ENCODE results near the gene SLFN5.
"Not testable (repeated sequence)": the region's sequence is repeated elsewhere in the genome, so short reads cannot be mapped to it uniquely, and the experiment has no call there.

SLFN5 gene

DNA sequence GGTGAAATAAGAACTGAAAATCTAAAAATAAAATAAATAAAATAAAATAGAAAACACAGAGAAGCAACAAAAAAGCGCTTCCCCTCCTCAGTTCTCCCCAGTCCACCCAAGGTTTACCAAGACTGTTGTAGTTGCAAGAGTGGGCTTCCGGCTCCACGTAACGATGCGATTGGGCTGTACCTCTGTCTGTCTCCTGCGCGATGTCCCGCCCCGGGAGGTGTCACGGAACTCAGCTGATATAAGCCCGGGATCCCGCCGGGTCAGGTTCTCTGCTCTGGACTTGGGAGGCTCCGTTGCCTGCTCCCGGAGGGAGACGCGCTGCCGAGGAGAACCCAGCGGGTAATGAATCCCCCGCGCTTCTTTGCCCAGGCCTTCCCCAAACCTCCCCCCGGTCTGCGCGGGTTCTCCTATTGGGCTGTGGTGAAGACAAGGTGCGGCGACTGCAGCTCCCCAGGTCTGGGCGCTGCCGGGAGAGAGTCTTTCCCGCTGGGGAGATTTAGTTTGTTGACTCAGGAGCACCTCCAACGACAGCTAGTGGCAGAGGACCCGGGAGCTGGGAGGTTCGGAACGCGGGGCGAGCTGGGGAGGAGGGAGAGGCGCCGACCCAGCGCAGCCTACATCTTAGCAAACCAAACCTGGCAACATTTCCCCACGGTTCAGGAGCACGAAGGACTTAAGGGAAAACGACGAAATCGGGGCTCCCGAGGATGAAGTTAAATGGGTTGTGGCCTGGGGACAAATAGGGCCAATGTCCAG is at the start of gene SLFN5:
TSS of gene SLFN5 (plus strand) at position 268 of the 756 bp plus-strand sequence. CDS start 15,619 bp downstream, outside the sequence.
- peak; percentile 68 for DNase-seq (ENCODE audit: low read depth, low spot score)

DNA sequence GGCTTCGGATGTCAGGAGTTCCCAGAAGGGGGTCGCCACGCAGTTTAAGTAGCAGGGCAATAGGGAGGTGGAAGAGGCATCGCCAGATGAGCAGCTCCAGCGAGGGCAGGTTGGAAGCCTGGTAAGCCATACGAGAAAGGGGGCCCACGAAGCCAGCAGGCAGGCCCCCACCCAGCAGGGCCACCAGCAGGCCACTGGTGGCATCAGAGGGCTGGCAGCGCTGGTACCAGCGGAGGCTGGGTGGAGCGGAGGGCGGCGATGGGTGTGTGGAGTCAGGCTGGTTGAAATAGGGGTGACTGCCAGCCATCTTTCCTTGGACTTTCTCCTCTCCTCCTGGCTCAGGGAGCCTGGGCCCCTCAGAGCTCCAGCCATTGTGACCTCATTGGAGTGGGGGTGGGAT is 48.9 kb upstream of the SLFN5 start, which contains the start of gene SLC35G3:
TSS of gene SLC35G3 (minus strand) at position 393 of the 400 bp plus-strand sequence. CDS start at position 307, 86 bp downstream.
- not testable (repeated sequence) for DNase-seq (ENCODE audit: low read depth, low spot score)

DNA sequence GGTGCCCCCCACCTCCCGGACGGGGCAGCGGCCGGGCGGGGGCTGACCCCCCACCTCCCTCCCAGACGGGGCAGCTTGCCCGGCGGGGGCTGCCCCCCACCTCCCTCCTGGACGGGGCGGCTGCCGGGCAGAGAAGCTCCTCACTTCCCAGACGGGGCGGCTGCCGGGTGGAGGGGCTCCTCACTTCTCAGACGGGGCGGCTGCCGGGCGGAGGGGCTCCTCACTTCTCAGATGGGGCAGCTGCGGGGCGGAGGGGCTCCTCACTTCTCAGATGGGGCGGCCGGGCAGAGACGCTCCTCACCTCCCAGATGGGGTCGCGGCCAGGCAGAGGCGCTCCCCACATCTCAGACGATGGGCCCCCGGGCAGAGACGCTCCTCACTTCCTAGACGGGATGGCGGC is 47.8 kb upstream of the SLFN5 start:
- not testable (repeated sequence) for DNase-seq (ENCODE audit: low read depth, low spot score)

DNA sequence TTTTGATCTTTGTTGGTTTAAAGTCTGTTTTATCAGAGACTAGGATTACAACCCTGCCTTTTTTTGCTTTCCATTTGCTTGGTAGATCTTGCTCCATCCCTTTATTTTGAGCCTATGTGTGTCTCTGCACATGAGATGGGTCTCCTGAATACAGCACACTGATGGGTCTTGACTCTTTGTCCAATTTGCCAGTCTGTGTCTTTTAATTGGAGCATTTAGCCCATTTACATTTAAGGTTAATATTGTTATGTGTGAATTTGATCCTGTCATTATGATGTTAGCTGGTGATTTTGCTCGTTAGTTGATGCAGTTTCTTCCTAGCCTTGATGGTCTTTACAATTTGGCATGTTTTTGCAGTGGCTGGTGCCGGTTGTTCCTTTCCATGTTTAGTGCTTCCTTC is 40.3 kb upstream of the SLFN5 start:
- DNase-seq (ENCODE audit: low read depth, low spot score) = not testable (repeated sequence)

DNA sequence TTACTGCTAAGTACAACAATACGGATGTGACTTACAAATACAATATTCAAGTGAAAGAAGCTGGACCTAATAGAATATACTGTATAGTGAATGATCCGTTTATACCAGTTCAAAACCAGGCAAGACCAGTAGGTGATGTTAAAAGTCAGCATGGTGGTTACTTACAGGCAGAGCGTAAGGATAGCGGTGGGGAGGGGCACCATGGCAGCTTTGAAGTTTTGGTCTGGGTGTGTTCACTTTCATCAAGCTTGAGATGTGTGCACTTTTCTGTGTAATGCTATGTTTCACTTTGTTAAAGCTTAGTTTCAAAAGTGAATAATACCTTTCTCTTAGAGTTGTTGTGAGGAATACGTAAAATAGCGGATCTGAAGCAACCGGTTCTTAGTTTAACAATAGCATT is 32.1 kb upstream of the SLFN5 start:
- DNase-seq (ENCODE audit: low read depth, low spot score) = no peak

DNA sequence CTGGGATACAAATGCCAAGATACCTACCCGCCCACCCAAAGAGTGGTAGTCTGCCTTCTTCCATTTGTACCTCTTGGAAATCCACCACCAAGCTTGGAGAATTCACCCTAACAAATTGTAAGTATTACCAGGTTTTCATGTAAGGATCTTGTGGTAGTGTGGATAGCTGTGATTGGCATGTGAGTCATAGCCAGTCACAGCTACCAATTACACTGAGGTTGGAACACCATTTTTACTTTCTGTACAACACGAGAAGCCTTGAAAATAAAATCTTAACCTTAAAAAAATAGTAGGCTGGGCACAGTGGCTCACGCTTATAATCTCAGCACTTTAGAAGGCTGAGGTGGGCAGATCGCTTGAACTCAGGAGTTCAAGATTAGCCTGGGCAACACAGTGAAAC is 30.2 kb upstream of the SLFN5 start:
- no peak for DNase-seq (ENCODE audit: low read depth, low spot score)

DNA sequence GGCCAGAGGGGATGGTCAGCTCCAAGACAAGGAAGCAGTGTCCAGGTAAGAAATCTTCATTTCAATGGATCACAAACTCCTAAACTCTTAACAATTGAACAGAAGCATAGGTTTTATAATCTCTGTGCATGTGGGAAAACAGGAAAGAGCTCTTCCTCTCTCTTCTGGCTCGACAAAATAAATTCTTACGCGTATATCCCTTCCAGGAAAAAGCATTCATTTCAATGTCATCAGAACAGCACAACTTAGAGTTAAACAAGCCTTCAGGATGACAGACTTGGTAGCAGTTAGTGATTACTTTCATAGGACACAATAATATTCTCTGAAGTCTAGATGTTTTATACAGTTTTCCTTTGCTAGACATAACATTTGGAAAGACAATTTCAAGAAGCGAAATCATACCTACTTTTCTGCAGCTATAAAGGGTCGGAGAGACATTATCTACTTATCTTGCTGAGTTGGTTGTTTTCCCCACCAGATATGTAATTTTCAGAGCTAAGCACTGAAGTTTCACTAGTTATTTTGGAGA is 29.4 kb upstream of the SLFN5 start:
- DNase-seq (ENCODE audit: low read depth, low spot score) = no peak

DNA sequence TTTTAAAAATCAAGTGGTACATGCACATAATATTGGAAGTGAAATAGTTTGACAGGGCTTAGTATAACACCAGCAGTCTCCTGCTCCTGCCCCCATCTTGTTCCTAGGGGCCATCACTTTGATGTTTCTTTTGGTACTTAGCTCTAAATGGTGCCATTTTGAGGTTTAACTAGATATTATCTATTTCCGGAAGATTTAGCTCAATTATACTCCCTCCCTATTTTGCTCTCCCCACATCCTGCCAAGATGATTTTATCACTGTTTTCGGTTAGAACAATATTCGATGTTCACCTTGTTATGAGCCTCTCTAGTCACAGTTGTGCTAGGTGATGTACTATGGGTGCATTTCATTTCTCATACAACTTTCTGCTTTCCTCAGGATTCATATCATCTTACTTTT is 28.7 kb upstream of the SLFN5 start:
- DNase-seq (ENCODE audit: low read depth, low spot score) = no peak

DNA sequence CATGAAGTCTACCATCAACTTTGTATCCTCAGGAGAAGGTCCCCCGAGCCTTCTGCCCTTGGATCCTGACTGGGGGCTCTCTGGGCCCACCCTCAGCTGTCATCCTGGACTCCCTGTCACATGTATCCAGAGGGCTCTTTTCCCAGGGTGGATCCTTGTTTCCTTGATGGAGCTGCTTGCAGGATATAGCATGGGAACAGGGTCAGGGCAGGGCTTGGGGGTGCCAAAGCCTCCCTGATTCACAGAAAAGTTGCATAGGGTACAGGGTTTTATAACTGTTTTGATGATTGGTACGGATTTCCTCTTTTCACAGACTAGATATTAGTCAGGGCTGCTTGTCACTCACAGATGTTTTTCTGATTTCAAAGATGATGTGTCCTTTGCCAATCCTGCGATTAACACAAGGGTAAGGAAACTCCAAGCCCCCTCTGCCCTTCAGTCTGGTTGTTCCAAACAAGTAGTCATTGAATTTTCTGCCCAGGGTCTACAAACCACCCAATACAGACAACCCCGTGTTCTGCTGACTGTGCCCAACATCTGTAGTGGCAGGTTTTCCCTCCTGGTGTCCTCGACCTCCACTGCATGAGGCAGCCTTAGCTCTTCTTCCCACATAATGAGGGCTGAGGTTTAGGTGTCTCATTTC is 28.1 kb upstream of the SLFN5 start:
- DNase-seq (ENCODE audit: low read depth, low spot score) = no peak

DNA sequence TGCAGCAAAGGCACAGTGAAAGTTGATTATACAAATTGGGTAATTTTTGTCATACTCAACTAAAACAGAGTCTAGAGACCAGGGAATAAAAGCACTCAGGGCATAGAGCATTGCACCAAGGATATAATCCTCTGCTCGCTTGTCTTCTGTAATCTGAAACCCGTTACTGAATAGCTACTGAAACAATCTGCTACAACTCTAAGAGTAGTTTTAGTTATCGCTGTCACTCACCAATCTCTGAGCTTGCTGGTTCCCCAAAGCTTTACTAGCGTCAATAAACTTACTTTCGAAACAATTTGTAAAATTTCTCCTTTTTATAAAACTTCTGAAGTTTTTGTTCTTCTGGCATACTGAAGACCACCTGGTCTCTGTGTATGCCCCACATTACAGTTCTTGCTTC is 25.8 kb upstream of the SLFN5 start:
- no peak for DNase-seq (ENCODE audit: low read depth, low spot score)

DNA sequence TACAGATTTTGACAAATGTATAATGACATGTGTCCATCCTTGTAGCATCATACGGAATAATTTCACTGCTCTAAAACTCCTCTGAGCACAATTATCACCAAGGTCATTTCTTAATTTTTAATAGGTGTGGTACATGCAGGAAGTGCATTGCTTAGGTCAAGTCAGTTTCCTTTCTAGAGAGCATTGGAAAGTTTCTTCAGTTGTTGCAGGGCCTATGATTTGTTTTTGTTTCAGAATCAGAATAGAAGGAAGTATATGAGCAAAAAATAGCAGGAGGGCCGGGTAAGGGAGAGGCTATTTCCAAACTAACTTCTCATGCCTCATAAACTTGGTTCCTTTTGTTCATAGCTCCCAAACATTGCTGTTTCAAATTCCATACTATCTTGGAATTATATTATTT is 24.0 kb upstream of the SLFN5 start:
- DNase-seq (ENCODE audit: low read depth, low spot score) = no peak

DNA sequence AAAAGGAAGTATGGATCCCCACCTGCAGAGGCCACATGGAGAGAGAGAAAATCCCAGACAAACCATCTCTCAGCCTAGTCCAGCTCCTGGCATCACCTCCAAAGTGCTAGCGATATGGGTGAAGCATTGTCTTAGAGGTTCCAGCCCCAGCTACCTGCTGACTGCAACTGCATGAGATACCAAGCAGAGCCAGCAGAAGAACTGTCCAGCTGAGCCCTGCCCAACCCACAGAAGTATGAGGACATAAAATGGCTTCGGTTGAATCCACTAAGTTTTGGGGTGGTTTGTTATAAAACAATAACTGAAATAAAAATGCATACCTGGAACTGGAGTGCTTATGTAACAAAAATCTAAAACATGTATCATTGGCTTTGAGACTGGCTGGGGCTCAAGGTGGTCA is 20.4 kb upstream of the SLFN5 start:
- no peak for DNase-seq (ENCODE audit: low read depth, low spot score)

DNA sequence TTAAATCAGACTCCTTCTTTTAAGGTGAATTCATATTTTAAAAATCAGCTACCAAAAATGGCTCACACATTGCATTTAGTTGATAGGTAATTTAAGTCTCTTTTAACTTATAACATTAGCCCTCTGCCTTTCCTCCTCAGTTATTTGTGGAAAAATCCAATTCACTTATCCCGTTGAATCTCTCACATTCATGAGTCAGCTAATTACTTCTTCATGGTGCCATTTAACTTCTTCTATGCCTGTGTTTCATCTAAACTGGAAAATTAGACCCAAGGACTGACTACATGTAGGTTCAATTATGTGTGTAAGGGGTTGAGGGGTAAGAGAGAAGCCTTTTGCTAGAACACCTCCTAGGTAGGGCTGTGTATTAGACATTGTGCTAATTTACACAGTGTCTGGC is 18.4 kb upstream of the SLFN5 start:
- no peak for DNase-seq (ENCODE audit: low read depth, low spot score)

DNA sequence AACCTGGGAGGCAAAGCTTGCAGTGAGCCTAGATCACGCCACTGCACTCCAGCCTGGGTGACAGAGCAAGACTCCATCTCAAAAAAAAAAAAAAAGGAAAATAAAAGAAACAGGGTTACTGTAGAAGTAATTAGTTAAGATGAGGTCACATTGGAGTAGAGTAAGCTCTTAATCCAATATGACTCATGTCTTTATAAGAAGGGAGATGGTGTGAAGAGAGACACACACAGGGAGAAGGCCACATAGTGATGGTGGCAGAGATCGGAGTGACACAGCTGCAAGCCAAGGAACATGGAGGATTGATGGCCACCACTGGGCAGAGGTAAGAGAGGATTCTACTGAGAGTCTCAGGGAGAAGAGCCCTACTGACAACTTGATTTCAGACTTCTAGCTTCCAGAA is 15.3 kb upstream of the SLFN5 start:
- no peak for DNase-seq (ENCODE audit: low read depth, low spot score)

DNA sequence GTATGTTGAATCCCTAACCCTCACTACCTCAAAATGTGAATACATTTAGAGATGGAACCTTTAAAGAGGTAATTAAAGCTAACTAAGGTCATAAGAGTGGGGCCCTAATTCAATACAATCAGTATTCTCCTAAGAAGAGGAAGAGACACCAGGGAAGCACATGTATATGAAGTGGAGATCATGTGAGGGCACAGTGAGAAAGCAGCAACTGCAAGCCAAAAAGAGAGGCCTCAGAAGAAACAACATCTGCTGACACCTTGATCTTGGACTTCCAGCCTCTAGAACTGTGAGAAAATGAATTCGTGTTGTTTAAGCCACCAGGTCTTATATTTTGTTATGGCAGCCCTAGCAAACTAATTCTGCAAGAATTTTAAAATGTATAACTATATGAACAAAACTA is 13.2 kb upstream of the SLFN5 start:
- DNase-seq (ENCODE audit: low read depth, low spot score) = no peak

DNA sequence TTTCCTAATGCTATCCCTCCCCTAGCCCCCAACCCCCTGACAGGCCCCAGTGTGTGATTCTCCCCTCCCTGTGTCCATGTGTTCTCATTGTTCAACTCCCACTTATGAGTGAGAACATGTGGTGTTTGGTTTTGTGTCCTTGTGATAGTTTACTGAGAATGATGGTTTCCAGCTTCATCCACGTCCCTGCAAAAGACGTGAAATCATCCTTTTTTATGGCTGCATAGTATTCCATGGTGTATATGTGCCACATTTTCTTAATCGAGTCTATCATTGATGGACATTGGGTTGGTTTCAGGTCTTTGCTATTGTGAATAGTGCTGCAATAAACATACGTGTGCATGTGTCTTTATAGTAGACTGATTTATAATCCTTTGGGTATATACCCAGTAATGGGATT is 8.6 kb upstream of the SLFN5 start:
- DNase-seq (ENCODE audit: low read depth, low spot score) = not testable (repeated sequence)

DNA sequence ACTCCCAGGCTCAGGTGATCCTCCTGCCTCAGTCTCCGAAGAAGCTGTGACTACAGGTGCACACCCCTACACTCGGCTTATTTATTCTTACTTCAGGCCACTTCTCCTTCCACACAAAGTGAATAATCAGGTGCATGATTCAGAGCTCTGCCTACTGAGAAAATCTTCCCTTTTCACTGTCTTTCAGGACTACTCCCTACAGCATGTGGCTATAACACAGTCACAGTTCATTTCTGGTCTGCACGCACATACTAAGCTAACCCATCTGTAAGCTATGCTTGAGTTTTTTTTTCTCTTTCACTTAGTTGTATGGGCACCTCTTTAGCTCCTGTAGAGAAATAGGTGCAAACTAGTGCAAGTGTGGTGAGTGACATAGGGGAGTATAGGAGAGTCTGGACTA is 7.6 kb upstream of the SLFN5 start:
- no peak for DNase-seq (ENCODE audit: low read depth, low spot score)

DNA sequence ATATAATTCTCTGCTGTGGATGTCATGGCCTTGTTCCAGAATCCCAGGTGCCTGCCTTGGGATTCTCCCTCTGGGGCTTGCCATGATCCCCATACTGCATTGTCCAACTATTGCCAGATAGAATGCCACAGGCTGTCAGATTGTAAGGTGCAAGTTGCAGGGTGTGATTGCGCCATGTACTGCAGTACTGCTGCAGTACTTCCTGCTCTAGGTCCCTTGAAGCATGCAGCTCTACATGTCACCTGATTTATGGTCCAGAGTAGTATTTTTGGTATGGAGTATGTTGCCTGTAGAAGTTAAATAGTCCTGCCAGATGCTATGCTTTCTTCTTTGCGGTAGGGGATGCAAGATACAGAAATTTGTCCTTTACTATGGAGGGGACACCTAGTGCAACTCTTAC is 7.0 kb upstream of the SLFN5 start:
- DNase-seq (ENCODE audit: low read depth, low spot score) = no peak

DNA sequence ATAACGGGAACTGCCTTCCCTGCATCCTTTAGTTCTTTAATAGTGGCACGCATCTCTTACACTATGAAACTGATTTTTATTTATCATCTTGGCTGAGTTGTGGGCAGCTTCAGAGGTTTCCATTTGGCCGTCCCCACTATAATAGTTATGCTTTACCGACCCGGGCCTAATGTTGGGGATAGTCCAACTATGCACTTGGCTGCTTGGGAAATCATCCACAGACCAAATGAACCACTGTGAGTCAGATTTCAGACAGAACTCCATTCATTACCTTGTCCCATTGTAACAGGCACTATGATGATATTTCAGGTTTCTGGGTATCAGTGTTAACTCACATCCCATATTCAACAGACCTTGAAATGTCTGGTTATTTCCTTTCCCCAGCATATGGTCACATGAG is 6.1 kb upstream of the SLFN5 start:
- no peak for DNase-seq (ENCODE audit: low read depth, low spot score)

DNA sequence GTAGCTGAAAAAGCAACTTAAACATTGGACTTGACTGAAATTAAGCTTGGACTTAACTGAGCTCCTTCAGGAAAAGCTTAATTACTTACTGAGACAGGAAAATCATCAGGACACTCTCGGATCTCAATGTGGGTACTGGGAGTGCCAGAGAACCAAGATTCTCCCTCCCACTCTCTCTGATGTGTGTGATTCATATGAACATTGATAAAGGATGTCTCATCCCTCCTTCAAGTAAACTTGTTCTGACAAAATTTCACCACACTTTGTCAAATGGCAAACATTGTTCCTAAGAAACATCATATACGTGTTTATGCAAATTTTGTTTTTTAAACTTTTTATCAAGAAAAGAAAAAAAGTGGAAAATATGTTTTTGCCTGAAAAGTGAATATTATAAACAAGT is 4.1 kb upstream of the SLFN5 start:
- DNase-seq (ENCODE audit: low read depth, low spot score) = no peak

DNA sequence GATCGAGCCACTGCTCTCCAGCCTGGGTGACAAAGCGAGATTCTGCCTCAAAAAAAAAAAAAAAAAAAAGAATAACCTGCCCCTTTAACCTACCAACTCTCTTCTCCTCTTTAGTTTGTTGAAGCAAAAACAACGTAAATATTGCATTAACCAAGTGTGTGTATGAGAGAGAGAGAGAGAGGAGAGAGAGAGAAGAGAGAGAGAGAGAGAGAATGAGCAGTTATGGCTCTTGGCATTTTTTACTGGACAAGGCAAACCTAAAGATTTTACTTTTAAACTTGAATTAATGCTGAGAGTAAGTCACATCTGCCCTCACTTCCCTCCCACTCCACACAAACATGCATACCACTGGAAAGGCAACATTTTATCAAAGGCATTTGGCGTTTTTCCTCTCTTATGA is 3.0 kb upstream of the SLFN5 start:
- no peak for DNase-seq (ENCODE audit: low read depth, low spot score)

DNA sequence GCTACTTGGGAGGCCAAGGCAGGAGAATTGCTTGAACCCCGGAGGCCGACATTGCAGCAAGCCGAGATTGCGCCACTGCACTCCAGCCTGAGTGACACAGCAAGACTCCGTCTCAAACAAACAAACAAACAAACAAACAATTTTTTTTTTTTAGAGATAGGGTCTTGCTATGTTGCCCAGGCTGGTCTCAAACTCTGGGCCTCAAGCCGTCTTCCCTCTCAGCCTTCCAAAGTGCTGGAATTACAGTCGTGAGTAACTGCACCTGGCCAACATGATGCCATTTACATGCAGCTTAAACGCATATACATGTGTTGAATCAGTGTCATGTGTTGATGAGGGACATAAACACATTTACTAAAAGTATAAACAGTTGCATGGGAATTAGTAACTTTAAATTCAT is 2.0 kb upstream of the SLFN5 start:
- no peak for DNase-seq (ENCODE audit: low read depth, low spot score)

DNA sequence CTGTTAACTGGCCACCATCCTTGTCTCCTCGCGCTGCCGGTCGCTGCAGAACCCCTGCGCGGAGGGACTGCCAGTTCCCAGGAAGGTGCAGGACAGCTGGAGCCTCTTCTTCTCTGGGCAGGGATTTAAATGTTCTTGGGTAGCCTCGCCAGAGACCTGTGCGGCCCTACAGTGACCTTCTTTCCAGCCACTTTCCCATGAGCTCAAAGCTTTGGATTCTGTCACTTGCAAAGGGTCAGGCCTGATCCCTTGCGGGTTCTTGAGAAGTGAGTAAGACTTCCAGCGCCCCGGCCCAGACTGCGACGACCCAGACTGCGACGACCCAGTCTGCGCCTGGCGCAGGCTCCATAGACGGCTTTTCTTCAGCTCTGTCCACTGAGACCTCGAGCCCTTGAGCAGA is 1.4 kb upstream of the SLFN5 start:
- no peak for DNase-seq (ENCODE audit: low read depth, low spot score)

All from brain pericyte (primary cell).